ENCODE measurements around the gene CEMIP2. TPM values are rescaled to one million over a fixed set of nuclear protein-coding genes. Genes with fewer than 3 reads are reported as not detected.

Gene CEMIP2
- total RNA-seq, 2 donors from 2014 or later, result 15.6 to 87.7 TPM

DNA sequence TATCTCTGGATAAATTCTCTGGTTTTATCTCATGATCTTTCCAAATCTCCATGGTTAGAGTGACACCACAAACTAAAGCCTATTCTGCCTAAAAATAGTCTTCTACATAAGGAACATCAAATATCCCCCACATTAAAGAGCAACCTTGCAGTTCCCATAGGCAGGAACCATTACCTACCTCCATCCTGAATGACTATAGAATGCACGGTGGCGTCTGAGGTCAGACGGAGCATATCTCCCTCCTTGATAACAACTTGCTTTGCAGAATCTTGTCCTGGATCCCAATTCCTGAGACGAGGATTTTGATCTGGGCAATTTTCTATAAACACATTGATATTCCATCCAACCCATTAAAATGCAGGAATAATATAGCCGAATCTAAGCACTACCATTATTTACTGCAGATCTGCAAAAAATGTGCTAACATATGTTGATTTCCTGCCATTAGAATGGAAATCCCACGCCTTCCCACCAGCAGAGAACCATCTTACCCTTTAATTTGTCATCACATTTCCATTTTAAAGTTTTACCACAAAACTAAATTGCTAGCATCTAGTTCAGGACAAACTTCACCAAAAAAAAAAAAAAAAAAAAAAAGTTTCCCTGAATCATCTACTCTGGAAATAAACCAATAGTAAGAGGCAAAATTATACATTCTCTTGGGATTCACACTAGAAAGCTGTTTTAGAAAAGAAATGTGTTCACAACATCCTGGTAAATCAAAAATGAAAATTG, 22.1 kb downstream of the CEMIP2 start:
- Histone ChIP-seq H3K36me3 (peaks cover 4% of the 10 kb centered on the region), H3K4me1 (peaks cover 0 to 14% of the 10 kb centered on the region in 2 donors), H3K27ac (no peak overlapping the region), H3K27me3 (no peaks in the 10 kb centered on the region), H3K4me3 (no peak overlapping the region), H3K9me3 (no peaks in the 10 kb centered on the region)
- DNase-seq (ENCODE audit: low spot score), result no peak
- TF ChIP-seq, protein P1, sequence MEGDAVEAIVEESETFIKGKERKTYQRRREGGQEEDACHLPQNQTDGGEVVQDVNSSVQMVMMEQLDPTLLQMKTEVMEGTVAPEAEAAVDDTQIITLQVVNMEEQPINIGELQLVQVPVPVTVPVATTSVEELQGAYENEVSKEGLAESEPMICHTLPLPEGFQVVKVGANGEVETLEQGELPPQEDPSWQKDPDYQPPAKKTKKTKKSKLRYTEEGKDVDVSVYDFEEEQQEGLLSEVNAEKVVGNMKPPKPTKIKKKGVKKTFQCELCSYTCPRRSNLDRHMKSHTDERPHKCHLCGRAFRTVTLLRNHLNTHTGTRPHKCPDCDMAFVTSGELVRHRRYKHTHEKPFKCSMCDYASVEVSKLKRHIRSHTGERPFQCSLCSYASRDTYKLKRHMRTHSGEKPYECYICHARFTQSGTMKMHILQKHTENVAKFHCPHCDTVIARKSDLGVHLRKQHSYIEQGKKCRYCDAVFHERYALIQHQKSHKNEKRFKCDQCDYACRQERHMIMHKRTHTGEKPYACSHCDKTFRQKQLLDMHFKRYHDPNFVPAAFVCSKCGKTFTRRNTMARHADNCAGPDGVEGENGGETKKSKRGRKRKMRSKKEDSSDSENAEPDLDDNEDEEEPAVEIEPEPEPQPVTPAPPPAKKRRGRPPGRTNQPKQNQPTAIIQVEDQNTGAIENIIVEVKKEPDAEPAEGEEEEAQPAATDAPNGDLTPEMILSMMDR (IDR thresholded peaks at IDR 0.05), result no peak

DNA sequence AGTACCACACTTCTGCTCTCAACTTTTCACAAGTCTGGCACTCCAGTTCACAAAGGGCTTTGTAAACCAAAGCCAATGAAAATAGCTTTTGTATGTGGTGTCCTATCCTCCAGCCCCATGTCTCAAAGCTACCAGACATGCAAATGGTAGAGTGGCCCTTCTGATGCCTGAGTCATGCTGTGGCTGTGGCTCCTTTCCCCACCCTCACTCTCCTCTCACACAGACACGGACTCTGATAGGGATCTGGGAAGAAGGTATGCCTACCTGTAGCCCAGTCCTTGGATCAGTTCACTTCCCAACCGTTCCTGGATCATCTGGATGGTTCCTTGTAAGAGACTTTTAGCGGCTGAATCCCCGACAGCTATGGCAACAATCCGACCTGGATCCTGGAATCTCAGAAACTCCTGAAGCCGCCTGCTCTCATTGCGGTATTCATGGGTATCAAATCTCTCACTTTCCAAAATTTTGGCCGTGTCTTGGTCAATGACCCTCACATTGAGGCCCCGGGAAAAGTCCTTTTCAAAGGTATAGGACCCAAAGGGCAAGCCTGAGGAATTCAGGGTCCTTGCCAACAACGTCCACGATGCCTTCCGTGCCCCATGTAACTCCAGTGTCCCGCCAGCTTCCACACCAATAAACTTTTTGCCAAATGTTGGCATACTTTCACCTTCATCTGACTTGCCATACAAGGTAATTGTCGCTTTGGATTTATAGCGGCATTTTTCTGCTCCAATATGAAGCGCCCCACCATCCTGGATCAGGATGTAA, 23.4 kb downstream of the CEMIP2 start:
- H3K4me3 ChIP-seq, result no peak overlapping the region
- H3K36me3 ChIP-seq, result peaks cover 6% of the 10 kb centered on the region
- H3K4me1 ChIP-seq, result peaks cover 0 to 14% of the 10 kb centered on the region in 2 donors
- no peak overlapping the region for H3K27ac ChIP-seq
- no peaks in the 10 kb centered on the region for H3K9me3 ChIP-seq
- no peaks in the 10 kb centered on the region for H3K27me3 ChIP-seq
- TF ChIP-seq, protein P1 (IDR thresholded peaks at IDR 0.05), result no peak
- no peak for DNase-seq (ENCODE audit: low spot score)

DNA sequence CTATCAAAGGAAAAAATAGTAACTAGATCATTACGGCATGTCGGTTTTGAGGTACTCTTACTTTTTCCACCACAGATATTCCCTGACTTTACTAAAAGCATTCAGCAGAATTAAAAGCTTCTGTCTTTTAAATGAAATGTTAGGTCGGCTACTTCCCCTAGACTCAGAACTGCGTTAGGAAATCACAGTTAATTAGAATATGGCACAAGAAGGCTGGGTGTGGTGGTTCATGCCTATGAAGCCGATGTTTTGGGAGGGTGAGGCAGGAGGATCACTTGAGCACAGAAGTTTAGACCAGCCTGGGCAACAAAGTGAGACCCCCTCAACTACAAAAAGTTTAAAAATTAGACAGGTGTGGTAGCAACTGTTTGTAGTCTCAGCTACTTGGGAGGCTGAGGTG, 24.4 kb downstream of the CEMIP2 start:
- TF ChIP-seq, protein P1 (IDR thresholded peaks at IDR 0.05), result no peak
- no peaks in the 10 kb centered on the region for H3K9me3 ChIP-seq
- peaks cover 0 to 14% of the 10 kb centered on the region in 2 donors for H3K4me1 ChIP-seq
- no peak overlapping the region for H3K27ac ChIP-seq
- no peaks in the 10 kb centered on the region for H3K27me3 ChIP-seq
- DNase-seq (ENCODE audit: low spot score), result no peak
- H3K4me3 ChIP-seq, result no peak overlapping the region
- peaks cover 8% of the 10 kb centered on the region for H3K36me3 ChIP-seq

DNA sequence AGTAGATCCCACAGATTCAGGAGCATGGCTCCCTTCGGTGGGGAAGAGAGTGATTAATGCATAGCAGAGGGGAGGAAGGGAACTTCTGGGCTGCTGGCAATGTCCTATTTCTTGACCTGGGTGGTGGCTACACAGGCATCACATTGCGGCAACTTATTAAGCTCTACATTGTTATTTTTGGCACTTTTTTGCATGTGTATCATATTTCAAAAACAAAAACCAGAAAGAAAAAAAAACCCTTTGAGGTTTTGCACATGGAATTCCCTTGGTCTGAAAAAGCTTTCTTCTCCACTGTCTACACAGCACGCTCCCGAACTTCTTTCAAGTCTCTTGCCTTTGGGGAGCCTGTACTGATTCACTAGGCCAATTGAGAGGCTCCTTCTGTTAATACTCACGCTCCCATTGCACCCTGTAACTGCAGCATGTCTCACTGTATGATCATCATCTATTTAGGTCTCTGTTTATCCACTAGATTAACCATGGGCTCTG, 25.1 kb downstream of the CEMIP2 start:
- no peak overlapping the region for H3K4me3 ChIP-seq
- H3K27me3 ChIP-seq, result no peaks in the 10 kb centered on the region
- no peak overlapping the region for H3K27ac ChIP-seq
- H3K9me3 ChIP-seq, result no peaks in the 10 kb centered on the region
- TF ChIP-seq, protein P1 (IDR thresholded peaks at IDR 0.05), result no peak
- peaks cover 0 to 9% of the 10 kb centered on the region in 2 donors for H3K4me1 ChIP-seq
- no peak for DNase-seq (ENCODE audit: low spot score)
- H3K36me3 ChIP-seq, result peaks cover 8% of the 10 kb centered on the region

DNA sequence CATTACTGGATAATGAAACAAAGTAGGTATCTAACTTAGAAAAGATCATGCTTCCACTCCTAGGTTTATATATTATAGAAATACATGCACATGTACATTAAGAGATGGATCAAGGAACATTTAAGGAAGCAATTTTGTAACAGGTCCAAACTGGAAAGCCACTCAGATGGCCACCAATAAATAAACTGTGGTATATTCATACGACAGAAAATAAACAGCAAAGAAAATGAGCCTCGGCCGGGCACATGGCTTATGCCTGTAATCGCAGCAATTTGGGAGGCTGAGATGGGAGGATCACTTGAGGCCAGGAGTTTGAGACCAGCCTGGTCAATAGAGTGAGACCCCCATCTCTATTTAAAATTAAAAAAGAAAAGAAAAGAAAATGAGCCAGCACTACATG, 25.6 kb downstream of the CEMIP2 start:
- Histone ChIP-seq H3K9me3 (no peaks in the 10 kb centered on the region), H3K4me3 (no peak overlapping the region), H3K27me3 (no peaks in the 10 kb centered on the region), H3K4me1 (peaks cover 0 to 4% of the 10 kb centered on the region in 2 donors), H3K27ac (no peak overlapping the region), H3K36me3 (peaks cover 8% of the 10 kb centered on the region)
- TF ChIP-seq, protein P1 (IDR thresholded peaks at IDR 0.05), result no peak
- DNase-seq (ENCODE audit: low spot score), result no peak
